Stimulated activated CD4-positive, alpha-beta T cell treated with anti-CD3 and anti-CD28 coated beads, Interleukin-1b, Interleukin-23, amount 100 ng/mL, for 48 hours (primary cell): ENCODE data around the gene RORB.

ENCODE experiments used
- DNase-seq: peaks from one replicate; pipeline ENCODE4 v3.0.0-alpha.2; 2020

The RORB gene

GRCh38 chr9:74721696-74722660, 224.8 kb downstream of the RORB start:
- no peak for DNase-seq

DNA sequence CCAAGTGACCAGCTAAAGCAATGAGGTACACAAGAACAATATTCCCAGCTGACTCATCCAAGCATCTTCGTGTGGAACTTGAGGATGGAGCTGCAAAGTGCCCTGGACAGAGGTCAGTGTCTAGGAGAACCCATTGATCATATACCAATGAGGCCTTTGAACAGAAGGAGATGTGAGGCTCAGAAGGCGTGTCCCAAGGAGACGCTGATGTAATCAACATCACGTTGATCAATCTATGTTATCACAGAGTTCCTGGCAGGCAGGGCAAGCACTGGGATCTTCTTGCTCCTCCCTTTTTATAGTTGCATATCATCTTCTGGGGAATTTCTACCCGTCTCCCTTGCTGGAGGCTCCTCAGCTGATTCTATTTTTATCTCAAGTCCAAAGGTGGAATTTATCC, 227.2 kb downstream of the RORB start:
- no peak for DNase-seq

DNA sequence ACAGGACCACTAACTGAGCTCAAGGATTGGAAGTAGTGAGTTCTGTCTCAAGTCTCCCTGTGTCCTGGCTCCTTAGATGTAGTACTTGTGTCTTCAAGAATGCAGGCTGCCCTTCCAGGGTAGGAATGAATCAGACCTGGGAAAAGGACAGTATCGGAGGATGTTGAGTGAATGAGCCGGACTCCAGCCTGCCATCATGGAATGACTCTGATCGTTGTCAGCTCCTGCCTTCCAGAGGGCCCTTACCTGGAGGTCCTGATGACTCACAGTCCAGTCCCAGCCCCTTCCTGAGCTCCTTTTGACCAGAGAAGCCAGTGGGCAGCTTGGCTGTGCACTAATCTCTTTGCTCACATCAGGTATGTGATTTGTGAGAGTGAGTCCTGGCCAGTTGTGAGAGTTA, 229.4 kb downstream of the RORB start:
- DNase-seq, result no peak

GRCh38 chr9:74728176-74728575, 231.0 kb downstream of the RORB start:
- DNase-seq, result no peak

- no peak for DNase-seq
Observed at GRCh38 chr9:74729136-74729695, 232.1 kb downstream of the RORB start.

DNA sequence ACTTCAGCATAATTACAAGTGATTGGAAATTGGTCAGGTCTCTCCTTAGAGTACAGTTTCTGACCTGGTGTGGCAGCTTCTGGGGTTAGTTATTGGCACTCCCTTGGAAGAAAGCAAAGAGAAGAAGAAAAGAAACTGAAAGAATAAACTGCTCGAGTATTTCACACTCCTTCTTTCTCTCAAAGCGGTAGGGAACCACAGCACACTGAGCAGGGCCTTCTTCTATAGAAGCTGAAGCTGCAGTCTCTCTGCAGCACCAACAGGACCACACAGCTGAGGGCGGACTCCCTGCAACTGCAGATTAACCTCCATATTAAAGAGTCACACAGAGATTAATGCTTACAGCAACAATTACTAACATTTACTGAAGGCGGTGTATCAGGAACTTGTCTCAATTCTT, 238.6 kb downstream of the RORB start:
- no peak for DNase-seq

GRCh38 chr9:74736646-74737045, 239.5 kb downstream of the RORB start:
- no peak for DNase-seq

- no peak for DNase-seq
Observed at GRCh38 chr9:74742191-74742790, 245.2 kb downstream of the RORB start.
